ENCODE results near the gene UFM1. TPM values are rescaled to one million over a fixed set of nuclear protein-coding genes. Genes with fewer than 3 reads are reported as not detected.

UFM1 gene
- total RNA-seq, 4 donors from 2014 or later = 35.2 to 56.7 (median 40.5) TPM

- TF ChIP-seq CTCF (IDR thresholded peaks at IDR 0.05) (no peak), EP300 (IDR thresholded peaks at IDR 0.05) (no peak), POLR2AphosphoS5 (IDR thresholded peaks at IDR 0.05) (no peak), POLR2A (IDR thresholded peaks at IDR 0.05) (no peak)
- Histone ChIP-seq H3K27me3 (no peaks in the 10 kb centered on the region), H3K4me1 (no peaks in the 10 kb centered on the region), H3K27ac (no peak overlapping the region), H3K9me3 (no peaks in the 10 kb centered on the region), H3K36me3 (no peaks in the 10 kb centered on the region), H3K4me3 (no peak overlapping the region)
- no peak for DNase-seq (ENCODE audit: low spot score in 2 of 2)
- WGBS = 42% methylated on average over 4 of the region's 4 CpGs
Measured at GRCh38 chr13:38381890-38382289, 32.2 kb downstream of the UFM1 start.

GRCh38 chr13:38382946-38383345 is 33.3 kb downstream of the UFM1 start:
- WGBS = 84% methylated on average over 2 of the region's 2 CpGs
- Histone ChIP-seq H3K4me1 (no peaks in the 10 kb centered on the region), H3K36me3 (no peaks in the 10 kb centered on the region), H3K9me3 (no peaks in the 10 kb centered on the region), H3K27me3 (no peaks in the 10 kb centered on the region), H3K27ac (no peak overlapping the region), H3K4me3 (no peak overlapping the region)
- no peak for TF ChIP-seq POLR2AphosphoS5 (IDR thresholded peaks at IDR 0.05)
- no peak for TF ChIP-seq EP300 (IDR thresholded peaks at IDR 0.05)
- no peak for TF ChIP-seq CTCF (IDR thresholded peaks at IDR 0.05)
- TF ChIP-seq POLR2A (IDR thresholded peaks at IDR 0.05) = no peak
- no peak for DNase-seq (ENCODE audit: low spot score in 2 of 2)

GRCh38 chr13:38384171-38384570 is 34.5 kb downstream of the UFM1 start:
- H3K36me3 ChIP-seq = no peaks in the 10 kb centered on the region
- H3K9me3 ChIP-seq = no peaks in the 10 kb centered on the region
- no peak for DNase-seq (ENCODE audit: low spot score in 2 of 2)
- TF ChIP-seq EP300 (IDR thresholded peaks at IDR 0.05) = no peak
- no peak for TF ChIP-seq CTCF (IDR thresholded peaks at IDR 0.05)
- TF ChIP-seq POLR2AphosphoS5 (IDR thresholded peaks at IDR 0.05) = no peak
- no peak for TF ChIP-seq POLR2A (IDR thresholded peaks at IDR 0.05)
- no peaks in the 10 kb centered on the region for H3K27me3 ChIP-seq
- H3K27ac ChIP-seq = no peak overlapping the region
- 56% methylated on average over 3 of the region's 3 CpGs for WGBS
- no peak overlapping the region for H3K4me3 ChIP-seq
- no peaks in the 10 kb centered on the region for H3K4me1 ChIP-seq

GRCh38 chr13:38385153-38385891 is 35.7 kb downstream of the UFM1 start:
- no peak for DNase-seq (ENCODE audit: low spot score in 2 of 2)
- no peaks in the 10 kb centered on the region for H3K27me3 ChIP-seq
- H3K27ac ChIP-seq = no peak overlapping the region
- H3K4me3 ChIP-seq = no peak overlapping the region
- no peaks in the 10 kb centered on the region for H3K36me3 ChIP-seq
- 68% methylated on average over 9 of the region's 9 CpGs for WGBS
- H3K4me1 ChIP-seq = no peaks in the 10 kb centered on the region
- no peaks in the 10 kb centered on the region for H3K9me3 ChIP-seq
- TF ChIP-seq POLR2AphosphoS5 (IDR thresholded peaks at IDR 0.05) = no peak

- H3K36me3 ChIP-seq = no peaks in the 10 kb centered on the region
- H3K27ac ChIP-seq = no peak overlapping the region
- no peak overlapping the region for H3K4me3 ChIP-seq
- H3K9me3 ChIP-seq = no peaks in the 10 kb centered on the region
- no peak for DNase-seq (ENCODE audit: low spot score in 2 of 2)
- no peaks in the 10 kb centered on the region for H3K4me1 ChIP-seq
- WGBS = 91% methylated on average over 1 of the region's 1 CpG
- H3K27me3 ChIP-seq = no peaks in the 10 kb centered on the region
- TF ChIP-seq POLR2AphosphoS5 (IDR thresholded peaks at IDR 0.05) (no peak), EP300 (IDR thresholded peaks at IDR 0.05) (no peak), CTCF (IDR thresholded peaks at IDR 0.05) (no peak), POLR2A (IDR thresholded peaks at IDR 0.05) (no peak)
Measured at GRCh38 chr13:38386421-38386820, 36.8 kb downstream of the UFM1 start.
